ENCODE data around the gene FRMD4A.

- TF ChIP-seq CTCF (IDR thresholded peaks at IDR 0.05) (no peak), POLR2AphosphoS5 (IDR thresholded peaks at IDR 0.05) (no peak), POLR2A (IDR thresholded peaks at IDR 0.05) (no peak)
Measured at GRCh38 chr10:13722747-13723653, 607.7 kb downstream of the FRMD4A start.

Measured in stomach (tissue), 4 donors.